OCI-LY3 (cell line): Measurements from ENCODE around the gene IFT25.

Source experiments
- EZH2phosphoT487 ChIP-seq: fragments of 200-600 bp; shearing (Covaris generic); IDR thresholded peaks from 2 replicates; pipeline ENCODE4 v1.6.1; 2018; ENCODE audit warnings: antibody characterized with exemption, mixed run types, low read depth
- TF ChIP-seq, protein P1 (sequence below): fragments of 200-600, 300-600 bp; sonication (generic); IDR thresholded peaks from 2 replicates; pipeline ENCODE4 v1.5.1; 2014; ENCODE audit warnings: antibody characterized with exemption, low read length, low read depth

GRCh38 chr1:53902235-53903138 is 43.0 kb downstream of the IFT25 start:
- TF ChIP-seq, protein P1, sequence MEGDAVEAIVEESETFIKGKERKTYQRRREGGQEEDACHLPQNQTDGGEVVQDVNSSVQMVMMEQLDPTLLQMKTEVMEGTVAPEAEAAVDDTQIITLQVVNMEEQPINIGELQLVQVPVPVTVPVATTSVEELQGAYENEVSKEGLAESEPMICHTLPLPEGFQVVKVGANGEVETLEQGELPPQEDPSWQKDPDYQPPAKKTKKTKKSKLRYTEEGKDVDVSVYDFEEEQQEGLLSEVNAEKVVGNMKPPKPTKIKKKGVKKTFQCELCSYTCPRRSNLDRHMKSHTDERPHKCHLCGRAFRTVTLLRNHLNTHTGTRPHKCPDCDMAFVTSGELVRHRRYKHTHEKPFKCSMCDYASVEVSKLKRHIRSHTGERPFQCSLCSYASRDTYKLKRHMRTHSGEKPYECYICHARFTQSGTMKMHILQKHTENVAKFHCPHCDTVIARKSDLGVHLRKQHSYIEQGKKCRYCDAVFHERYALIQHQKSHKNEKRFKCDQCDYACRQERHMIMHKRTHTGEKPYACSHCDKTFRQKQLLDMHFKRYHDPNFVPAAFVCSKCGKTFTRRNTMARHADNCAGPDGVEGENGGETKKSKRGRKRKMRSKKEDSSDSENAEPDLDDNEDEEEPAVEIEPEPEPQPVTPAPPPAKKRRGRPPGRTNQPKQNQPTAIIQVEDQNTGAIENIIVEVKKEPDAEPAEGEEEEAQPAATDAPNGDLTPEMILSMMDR: no peak
- no peak for TF ChIP-seq EZH2phosphoT487
